Stimulated activated CD4-positive, alpha-beta T cell treated with anti-CD3 and anti-CD28 coated beads, Interleukin-4, amount 100 ng/mL, for 1 hour (primary cell): ENCODE measurements around the gene PCDHB4.
"Not testable (repeated sequence)": the region's sequence is repeated elsewhere in the genome, so short reads cannot be mapped to it uniquely, and the experiment has no call there.

Source experiments
- DNase-seq: peaks from one replicate; pipeline ENCODE4 v3.0.0-alpha.2; 2020

PCDHB4 gene

DNA sequence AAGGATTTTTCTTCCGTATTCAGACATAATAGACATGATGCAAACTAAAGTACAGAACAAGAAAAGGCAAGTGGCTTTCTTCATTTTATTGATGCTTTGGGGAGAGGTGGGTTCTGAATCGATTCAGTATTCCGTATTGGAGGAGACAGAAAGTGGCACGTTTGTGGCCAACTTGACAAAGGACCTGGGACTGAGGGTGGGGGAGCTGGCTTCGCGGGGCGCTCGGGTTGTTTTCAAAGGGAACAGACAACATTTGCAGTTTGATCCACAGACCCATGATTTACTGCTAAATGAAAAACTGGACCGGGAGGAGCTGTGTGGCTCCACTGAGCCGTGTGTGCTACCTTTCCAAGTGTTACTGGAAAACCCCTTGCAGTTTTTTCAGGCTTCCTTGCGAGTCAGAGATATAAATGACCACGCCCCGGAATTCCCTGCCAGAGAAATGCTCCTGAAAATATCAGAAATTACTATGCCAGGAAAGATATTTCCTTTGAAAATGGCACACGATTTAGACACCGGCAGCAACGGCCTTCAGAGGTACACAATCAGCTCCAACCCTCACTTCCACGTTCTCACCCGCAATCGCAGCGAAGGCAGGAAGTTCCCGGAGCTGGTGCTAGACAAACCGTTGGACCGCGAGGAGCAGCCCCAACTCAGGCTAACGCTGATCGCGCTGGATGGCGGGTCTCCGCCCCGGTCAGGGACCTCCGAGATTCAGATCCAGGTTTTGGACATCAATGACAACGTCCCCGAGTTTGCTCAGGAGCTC lies 28.8 kb downstream of the PCDHB4 start:
- no peak for DNase-seq

GRCh38 chr5:141150993-141151325 lies 29.3 kb downstream of the PCDHB4 start:
- DNase-seq, result no peak

DNA sequence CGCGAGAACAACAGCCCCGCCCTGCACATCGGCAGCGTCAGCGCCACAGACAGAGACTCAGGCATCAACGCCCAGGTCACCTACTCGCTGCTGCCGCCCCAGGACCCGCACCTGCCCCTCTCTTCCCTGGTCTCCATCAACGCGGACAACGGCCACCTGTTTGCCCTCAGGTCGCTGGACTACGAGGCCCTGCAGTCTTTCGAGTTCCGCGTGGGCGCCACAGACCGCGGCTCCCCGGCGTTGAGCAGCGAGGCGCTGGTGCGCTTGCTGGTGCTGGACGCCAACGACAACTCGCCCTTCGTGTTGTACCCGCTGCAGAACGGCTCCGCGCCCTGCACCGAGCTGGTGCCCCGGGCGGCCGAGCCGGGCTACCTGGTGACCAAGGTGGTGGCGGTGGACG lies 30.0 kb downstream of the PCDHB4 start:
- not testable (repeated sequence) for DNase-seq

DNA sequence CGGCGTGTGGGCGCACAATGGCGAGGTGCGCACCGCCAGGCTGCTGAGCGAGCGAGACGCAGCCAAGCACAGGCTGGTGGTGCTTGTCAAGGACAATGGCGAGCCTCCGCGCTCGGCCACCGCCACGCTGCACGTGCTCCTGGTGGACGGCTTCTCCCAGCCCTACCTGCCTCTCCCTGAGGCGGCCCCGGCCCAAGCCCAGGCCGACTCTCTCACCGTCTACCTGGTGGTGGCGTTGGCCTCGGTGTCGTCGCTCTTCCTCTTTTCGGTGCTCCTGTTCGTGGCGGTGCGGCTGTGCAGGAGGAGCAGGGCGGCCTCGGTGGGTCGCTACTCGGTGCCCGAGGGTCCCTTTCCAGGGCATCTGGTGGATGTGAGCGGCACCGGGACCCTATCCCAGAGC lies 30.5 kb downstream of the PCDHB4 start:
- DNase-seq, result not testable (repeated sequence)

GRCh38 chr5:141155540-141156374 lies 34.1 kb downstream of the PCDHB4 start:
- DNase-seq, result no peak

GRCh38 chr5:141157356-141157755 lies 35.7 kb downstream of the PCDHB4 start:
- DNase-seq, result not testable (repeated sequence)

- DNase-seq, result not testable (repeated sequence)
These were observed 36.3 kb downstream of the PCDHB4 start for GRCh38 chr5:141157901-141158300.

- DNase-seq, result peak; percentile 14
These were observed 51.0 kb downstream of the PCDHB4 start, which contains the start of gene PCDHB7 for GRCh38 chr5:141172381-141173204. Gene PCDHB7, plus strand, starts transcription at chr5:141172644. Its CDS starts 192 bp downstream, at chr5:141172836.

DNA sequence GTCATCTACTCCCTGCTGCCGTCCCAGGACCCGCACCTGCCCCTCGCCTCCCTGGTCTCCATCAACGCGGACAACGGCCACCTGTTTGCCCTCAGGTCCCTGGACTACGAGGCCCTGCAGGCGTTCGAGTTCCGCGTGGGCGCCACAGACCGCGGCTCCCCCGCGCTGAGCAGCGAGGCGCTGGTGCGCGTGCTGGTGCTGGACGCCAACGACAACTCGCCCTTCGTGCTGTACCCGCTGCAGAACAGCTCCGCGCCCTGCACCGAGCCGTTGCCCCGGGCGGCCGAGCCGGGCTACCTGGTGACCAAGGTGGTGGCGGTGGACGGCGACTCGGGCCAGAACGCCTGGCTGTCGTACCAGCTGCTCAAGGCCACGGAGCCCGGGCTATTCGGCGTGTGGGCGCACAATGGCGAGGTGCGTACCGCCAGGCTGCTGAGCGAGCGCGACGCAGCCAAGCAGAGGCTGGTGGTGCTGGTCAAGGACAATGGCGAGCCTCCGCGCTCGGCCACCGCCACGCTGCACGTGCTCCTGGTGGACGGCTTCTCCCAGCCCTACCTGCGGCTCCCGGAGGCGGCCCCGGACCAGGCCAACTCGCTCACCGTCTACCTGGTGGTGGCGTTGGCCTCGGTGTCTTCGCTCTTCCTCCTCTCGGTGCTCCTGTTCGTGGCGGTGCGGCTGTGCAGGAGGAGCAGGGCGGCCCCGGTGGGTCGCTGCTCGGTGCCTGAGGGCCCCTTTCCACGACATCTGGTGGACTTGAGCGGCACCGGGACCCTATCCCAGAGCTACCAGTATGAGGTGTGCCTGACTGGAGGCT lies 52.9 kb downstream of the PCDHB4 start:
- DNase-seq, result not testable (repeated sequence)
